ENCODE results near the gene HNMT.
"Not testable (repeated sequence)": the region's sequence is repeated elsewhere in the genome, so short reads cannot be mapped to it uniquely, and the experiment has no call there.

Gene HNMT

DNA sequence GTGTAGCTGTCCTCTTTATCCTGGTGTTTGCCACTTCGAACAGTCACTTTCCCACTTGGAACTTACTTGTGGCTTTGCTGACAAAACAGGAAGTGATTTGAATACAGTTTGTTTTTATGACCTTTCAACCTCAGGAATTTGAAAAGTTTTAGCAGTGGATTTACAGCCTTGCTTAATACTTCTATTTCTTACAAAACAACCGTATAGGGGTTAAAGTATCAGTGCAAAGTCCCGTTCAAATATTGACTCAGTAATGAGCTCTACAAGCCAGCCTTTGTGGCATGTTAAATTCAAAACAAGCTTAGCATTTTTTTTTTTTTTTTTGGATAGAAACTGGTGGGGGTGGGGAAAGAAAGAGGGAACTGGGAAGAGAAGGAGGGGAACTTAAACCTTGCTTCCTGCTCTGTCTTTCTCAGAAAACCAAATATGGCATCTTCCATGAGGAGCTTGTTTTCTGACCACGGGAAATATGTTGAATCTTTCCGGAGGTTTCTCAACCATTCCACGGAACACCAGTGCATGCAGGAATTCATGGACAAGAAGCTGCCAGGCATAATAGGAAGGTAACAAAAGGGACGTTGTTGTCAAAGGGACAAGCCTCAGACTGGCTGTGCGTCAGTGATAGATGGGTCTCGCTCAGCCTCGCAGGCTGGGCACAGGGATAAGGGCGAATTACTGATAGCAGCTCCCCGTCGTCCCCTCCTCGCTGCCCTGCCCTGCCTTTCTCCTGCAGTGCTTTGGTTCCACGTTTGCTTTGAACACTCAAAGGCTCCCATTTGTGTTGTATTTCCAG is at the start of gene HNMT:
Gene HNMT (plus strand): TSS at position 408 of the 793 bp plus-strand sequence. CDS start 19 bp downstream, at position 427.
- intact Hi-C loops (cut with DNase I), result loop anchor here (10.0 kb wide), 1 partner anchor 541 kb away; the partner anchor contains the start of gene SPOPL
- peak; percentile 14 to 76 (median 46) for DNase-seq

DNA sequence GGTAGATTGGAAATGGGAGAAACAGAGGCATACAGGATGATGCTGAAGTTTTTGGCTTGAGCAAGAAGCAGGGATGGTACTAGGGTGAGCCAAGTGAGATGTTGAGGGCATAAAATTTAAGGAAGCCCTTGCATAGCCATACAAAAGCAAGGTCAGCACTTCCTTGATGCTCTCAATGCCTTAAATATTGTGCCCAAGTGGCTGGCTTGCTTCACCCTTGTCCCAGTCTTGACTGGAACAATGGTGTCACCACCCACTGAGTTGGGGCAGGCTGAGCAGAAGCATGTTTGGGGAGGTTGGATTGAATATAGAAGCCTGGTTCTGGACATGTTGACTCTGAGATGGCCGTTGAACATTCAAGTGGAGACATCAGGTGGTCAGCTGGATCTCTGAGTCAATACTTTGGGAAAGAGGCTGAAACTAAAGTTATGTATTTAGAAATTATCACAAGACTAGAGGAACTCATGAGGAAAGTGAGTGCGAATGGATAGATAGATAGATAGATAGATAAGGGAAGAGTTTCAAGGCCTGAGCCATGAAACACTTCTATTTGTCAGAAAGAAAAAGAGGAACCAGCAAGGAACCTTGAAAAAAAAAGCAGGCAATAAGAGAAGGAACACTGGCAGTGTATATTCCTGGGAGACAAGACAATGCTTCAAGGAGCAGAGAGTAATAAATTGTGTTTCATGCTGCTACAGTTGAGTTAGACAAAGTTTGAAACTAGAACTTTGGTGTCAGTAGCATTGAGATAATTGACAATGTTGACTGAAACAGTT is 43.0 kb upstream of the HNMT start:
- DNase-seq, result no peak
- intact Hi-C loops (cut with DNase I), result no loop called here

DNA sequence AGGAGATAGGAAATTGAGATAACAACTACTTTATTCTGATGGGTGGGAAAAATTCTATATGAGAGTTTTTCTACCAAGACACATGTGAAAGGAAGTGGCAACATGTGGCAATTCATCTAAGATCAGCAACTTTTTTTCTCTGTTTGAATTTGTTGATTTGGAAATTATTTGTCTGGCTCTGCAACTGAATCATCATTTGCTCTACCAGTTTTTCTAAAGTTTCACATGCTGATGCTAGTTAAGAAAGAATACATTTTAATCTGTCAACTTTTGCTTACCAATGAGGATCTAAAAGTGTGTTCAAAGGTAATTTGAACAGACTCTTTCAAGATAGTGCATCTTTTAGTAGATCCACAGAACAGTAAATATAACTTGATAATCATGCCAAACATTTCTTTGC is 42.1 kb upstream of the HNMT start:
- intact Hi-C loops (cut with DNase I); DNase-seq: not testable (repeated sequence)

DNA sequence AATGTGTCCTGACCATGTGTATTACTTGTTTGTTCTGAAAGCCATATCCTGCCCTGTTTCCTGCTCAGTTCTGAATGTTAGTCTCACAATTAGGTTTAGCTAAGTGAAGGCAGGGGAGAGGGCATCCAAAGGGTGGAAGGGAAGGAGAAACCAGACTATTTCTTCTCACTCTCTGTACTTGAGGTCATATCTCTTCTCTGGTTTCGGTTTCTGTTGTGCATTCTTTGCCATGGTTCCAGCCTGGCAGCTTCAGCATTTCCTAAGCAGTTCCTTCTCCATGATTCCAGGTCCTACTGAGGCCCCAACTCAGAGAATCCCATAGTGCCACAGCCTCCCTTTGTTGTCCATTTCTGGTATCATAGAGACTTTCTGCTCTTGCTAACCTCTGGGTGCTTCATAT is 40.3 kb upstream of the HNMT start:
- intact Hi-C loops (cut with DNase I), result no loop called here
- DNase-seq, result no peak

DNA sequence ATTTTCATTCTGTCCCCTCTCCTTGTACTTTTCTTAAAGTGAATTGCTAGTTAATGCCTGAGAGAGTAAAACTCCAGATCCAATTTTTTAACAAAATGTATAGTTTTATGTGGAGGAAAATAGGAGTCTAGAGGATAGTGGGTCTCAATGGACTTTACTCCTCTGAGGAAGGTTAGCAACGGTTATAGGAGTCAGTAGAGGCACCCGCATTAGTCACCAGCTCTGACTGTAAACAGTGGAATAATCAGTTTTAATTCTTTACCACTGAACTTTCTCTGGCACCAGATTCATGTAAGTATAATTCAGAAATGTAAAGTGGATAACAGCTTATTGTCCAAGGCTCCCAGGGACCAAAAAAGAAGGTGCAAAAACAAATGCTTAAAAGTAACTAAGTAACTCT is 38.7 kb upstream of the HNMT start:
- intact Hi-C loops (cut with DNase I), result no loop called here
- DNase-seq, result no peak

DNA sequence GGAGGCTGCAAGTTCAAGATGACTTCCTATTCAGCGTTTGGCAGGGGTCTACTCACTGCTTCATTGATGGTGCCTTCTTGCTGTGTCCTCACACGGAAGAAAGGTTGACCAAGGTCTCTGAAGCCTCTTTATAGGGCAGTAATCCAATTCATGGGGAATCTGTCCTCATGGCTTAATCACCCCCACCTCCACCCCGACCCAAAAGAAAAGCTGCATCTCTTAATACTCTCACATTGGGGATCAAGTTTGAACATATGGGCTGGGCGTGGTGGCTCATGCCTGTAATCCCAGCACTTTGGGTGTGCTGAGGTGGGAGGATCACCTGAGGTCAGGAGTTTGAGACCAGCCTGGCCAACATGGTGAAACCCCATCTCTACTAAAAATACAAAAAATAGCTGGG is 36.4 kb upstream of the HNMT start:
- DNase-seq, result no peak
- intact Hi-C loops (cut with DNase I), result no loop called here

DNA sequence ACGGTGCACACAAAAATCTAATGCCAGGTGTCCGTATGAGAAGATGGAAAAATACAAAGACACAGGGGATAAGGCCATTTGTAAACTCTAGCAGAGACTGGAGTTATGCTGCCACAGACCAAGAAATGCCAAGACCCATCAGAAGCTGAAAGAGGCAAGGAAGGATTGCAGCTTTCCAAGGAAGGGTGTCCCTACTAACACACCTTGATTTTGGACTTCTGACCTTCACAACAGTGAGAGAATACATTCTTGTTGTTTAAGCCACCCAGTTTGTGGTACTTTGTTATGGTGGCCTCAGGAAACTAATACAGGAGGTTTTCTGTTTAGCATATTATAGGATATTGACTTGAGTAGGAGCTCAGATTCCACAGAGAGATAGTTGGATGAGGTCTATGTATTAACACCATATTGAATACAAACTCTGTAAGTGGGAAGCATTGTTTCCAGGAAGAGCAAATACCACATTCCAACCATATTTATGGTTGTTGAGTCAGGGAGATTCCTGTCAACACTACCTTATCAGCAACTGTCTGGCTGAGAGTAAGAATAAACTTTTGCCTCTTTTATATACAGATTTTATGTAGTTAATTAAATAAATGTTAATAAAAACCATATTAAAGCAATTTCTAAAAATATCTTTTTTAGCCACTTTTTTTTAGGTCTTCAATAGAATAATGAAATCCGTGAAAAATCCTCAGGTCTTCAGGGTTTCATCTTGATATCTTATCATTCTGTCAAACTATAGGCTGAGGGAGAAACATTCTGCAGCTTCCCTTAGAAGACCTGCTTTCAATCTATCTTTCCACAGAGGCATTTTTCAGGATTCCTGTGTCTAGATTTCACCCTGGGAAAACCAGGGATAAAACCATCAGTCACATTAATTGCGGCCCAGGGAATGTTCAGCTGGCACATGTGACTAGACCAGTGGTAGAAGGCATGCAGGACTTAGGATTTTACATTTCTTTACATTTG is 35.4 kb upstream of the HNMT start:
- intact Hi-C loops (cut with DNase I), result no loop called here
- DNase-seq, result no peak

DNA sequence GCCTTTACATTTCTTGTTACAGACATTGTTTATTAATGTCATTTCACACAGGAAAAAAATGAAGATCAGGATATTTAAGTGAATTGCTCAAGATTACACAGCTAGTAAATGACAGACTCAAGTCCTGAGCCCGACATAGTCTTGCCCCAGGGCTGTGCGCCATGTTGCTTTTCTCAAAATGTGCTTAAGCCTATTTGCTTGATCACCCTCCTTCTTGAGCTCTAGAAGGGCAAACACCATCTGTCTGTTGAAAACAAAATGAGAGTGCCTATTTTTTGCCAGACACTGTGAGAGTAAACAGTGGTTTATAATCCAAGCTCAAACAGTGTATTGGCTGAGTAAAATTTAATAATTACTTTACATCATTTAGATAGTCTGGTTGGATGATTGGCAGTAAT is 34.8 kb upstream of the HNMT start:
- DNase-seq, result no peak
- intact Hi-C loops (cut with DNase I), result no loop called here

DNA sequence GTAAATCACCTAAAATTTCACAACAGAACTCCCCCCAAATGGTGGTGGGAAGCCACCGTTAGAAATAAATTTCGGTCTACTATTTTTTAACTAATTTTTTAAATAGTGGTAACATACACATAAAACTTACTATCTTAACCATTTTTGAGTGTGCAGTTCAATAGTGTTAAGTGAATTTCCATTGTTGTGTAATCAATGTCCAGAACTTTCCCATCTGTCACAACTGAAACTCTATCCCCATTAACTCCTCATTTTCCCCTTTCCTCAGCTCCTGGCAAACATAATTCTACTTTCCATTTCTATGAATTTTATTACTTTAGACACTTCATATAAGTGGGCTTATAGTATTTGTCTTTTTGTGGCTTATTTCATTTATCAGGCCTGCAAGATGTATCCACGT is 34.1 kb upstream of the HNMT start:
- no peak for DNase-seq
- intact Hi-C loops (cut with DNase I), result no loop called here

DNA sequence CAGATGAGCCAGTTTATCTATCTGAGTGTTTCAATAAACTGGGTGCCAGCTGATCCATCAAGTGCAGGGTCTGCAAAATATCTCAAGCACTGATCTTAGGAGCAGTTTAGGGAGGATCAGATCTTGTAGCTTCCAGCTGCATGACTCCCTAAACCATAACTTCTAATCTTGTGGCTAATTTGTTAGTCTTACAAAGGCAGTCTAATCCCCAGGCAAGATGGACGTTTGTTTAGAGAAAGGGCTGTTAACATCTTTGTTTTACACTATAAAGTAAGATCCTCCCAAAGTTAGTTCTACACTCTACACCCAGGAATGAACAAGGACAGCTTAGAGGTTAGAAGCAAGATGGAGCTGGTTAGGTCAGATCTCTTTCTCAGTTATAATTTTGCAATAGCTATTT is 28.7 kb upstream of the HNMT start:
- DNase-seq, result no peak
- intact Hi-C loops (cut with DNase I), result no loop called here

DNA sequence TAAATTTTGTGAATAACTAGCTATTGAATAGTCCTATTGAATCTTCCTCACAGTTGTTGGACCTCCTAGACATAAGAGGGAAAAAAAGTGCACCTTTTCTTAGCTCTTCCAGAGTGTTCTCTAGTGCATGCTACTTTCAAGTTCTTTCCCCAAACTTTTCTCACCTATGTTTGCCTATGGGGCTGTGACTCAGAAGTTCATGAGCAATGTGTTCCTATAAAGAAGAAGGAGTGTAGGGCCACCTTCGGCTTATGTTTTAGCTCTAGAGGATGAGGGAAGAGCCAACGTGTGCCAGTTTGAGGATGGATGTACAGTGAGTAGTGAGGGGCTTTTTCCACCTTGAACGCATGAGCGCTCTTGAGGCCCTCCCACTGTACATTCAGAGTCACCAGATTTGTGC is 27.0 kb upstream of the HNMT start:
- intact Hi-C loops (cut with DNase I), result no loop called here
- DNase-seq, result no peak

DNA sequence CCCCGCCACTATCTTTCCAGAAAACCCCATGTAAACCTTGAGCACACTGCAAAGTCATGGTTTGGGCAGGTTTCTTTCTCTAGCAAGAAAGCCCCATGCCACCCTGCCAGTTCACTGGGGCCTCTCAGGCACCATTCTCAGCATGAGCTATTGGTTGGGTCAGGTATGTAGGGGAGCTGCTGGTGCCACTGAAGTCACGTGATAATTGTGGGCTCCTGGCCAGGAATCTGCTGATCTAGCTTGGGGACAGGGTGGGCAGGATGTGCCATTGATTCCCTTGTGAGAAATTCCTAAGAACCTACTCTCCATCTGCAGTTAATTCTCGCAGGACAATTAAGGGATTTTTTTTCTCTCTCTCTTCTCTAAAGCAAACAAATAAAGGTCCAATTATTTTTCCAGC is 26.5 kb upstream of the HNMT start:
- intact Hi-C loops (cut with DNase I), result no loop called here
- no peak for DNase-seq

DNA sequence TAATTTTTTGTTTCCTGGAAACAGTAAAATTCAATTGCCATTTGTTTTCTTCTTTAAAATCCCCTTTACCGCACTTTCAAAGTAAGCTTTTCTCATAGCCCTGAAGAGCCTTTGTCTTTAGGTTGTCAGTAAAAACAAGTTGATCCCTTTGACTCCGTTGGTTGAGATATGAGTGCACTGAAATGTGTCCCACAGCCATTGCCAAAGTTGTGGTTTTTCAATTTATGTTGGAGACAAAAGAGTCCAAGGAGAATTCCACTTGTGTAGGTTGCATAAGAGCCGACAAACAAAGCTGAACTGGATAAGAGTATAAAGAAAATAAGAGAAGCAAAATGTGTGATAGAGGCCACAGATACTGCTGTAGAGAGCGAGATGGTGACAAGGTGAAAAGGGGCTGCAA is 26.1 kb upstream of the HNMT start:
- intact Hi-C loops (cut with DNase I), result no loop called here
- no peak for DNase-seq

DNA sequence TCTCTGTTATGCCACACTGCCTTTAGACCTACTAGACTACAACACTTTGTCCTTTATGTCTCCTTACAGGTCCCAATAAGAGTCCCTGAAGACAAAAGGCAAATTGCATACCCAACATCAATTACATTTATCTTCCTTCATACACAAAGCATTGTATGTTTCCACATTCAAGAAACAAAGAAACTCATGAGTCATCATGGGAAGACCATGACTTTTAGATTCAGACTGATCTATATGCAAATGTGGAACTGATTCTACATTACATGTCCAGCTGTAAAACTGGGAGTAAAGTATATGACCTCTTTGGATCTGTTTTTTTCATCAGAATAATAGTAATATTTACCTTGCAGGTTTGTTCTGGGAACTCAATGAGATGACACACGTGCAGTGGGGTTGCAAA is 25.2 kb upstream of the HNMT start:
- intact Hi-C loops (cut with DNase I), result no loop called here
- DNase-seq, result no peak

DNA sequence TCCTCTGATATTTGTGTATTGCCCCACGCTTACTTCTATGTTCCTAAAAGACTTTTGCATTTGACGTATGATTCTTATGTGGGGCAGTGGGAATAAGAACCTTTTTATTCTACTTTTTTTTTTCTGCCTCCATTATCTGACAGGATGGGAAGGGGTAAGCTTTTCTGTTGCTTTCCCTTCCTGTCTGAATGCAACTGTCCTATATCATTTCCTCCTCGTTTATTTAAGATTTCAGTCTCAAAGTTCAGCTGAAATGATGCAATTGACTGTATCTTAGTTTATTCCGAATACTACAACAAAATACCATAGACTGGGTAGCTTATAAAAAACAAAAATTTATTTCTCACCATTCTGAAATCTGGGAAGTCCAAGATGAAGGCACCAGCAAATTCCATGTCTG is 24.1 kb upstream of the HNMT start:
- DNase-seq, result no peak
- intact Hi-C loops (cut with DNase I), result loop anchor here (10.0 kb wide), 1 partner anchor 435 kb away; no protein-coding TSS in a partner anchor

DNA sequence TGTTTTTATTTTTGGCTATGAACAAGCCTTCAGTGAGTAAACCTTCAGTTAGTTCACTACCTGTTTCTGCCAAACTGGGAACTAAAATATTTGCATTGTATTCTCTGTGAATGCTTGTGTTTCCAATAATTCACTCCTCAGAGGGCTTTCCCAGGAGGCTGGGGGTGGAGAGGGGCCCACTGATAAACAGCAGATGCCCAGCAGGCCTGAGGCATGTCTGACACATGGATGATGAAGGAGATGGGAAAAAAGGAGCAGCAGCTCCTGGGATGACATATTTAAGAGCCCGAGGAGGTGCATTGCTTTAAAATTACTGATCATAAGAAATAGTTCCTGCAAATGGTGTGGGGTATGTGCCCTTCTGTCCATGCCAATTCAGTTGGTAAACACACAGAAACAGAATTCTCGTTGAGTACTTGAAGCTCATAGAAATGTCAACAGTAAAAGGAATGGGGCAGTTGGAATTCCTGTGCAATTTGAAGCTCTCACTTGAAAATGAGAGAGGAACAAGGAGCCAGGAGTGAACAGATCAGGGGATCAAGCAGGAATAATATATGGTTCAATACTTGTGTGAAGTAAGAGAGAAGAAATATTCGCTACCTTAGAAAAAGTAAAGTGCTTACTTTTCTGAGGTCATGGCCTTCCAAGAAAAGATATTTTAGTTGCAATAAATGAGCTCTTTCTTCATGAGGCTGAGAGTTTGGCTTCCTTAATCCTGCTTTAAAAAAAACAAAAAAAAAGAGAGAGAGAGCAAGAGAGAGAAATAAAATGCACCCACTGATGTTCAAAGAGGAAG is 22.0 kb upstream of the HNMT start:
- intact Hi-C loops (cut with DNase I), result loop anchor here (10.0 kb wide), 1 partner anchor 433 kb away; no protein-coding TSS in a partner anchor
- DNase-seq, result no peak

DNA sequence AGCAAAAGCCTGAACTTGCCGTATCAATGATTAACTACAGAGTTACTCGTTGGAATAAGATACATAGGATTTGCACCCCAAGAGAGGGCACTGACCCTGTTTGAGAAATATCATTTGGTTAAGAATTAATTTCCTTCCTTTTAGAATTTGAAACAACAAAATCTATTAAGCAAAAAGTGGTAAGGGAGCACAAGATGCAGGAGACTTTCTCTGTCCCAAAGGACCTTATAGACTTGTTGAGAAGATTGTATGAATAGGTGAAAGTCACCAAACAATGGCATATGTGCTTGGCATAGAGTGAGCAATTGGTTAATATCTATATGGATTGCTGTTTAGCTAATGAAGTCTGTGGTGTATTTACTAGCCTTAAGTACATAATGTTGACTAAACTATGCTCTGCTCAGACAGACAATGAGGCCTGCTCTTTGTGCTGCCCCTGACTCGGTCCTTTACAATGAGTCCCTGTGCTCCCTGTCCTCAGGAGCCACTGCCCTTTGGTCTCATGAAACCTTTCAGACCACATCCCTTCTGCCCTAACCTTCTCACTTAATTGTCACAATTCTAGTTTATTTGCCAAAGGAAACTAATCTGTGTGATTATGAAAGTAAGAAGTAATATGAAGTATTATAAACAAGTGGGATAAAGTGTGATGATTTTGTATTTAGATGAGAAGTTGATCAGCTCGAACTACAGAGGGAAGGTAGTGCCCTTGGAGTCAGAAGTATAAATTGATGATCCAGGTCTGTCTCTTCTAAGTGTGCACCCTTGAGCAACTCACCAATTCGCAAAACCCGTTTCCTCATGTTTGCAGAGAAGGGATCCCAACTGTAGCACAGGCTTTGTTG is 21.2 kb upstream of the HNMT start:
- DNase-seq, result no peak
- intact Hi-C loops (cut with DNase I), result loop anchor here (10.0 kb wide), 1 partner anchor 432 kb away; no protein-coding TSS in a partner anchor
